Measurements from ENCODE around the gene NF2. TPM values are rescaled to one million over a fixed set of nuclear protein-coding genes. Genes with fewer than 3 reads are reported as not detected.
"Not testable (repeated sequence)": the region's sequence is repeated elsewhere in the genome, so short reads cannot be mapped to it uniquely, and the experiment has no call there.

NF2 gene
- total RNA-seq, 1 donor: 65.9 TPM

GRCh38 chr22:29581799-29582198, 21.6 kb upstream of the NF2 start:
- no peak for DNase-seq (ENCODE audit: low read depth)
- H3K4me3 ChIP-seq (ENCODE audit: low read depth, low read length): no peak overlapping the region
- TF ChIP-seq CTCF (IDR thresholded peaks at IDR 0.05; ENCODE audit: insufficient read depth, low read length): no peak

GRCh38 chr22:29584975-29585374, 18.5 kb upstream of the NF2 start:
- no peak overlapping the region for H3K4me3 ChIP-seq (ENCODE audit: low read depth, low read length)
- TF ChIP-seq CTCF (IDR thresholded peaks at IDR 0.05; ENCODE audit: insufficient read depth, low read length): no peak
- DNase-seq (ENCODE audit: low read depth): no peak

GRCh38 chr22:29586193-29586705, 17.2 kb upstream of the NF2 start:
- not testable (repeated sequence) for DNase-seq (ENCODE audit: low read depth); H3K4me3 ChIP-seq (ENCODE audit: low read depth, low read length)

- no peak overlapping the region for H3K4me3 ChIP-seq (ENCODE audit: low read depth, low read length)
- peak; percentile 91 for DNase-seq (ENCODE audit: low read depth)
- peak; percentile 1 for TF ChIP-seq CTCF (IDR thresholded peaks at IDR 0.05; ENCODE audit: insufficient read depth, low read length)
Observed at GRCh38 chr22:29587938-29588699, 15.3 kb upstream of the NF2 start.

- H3K4me3 ChIP-seq (ENCODE audit: low read depth, low read length): no peak overlapping the region
- DNase-seq (ENCODE audit: low read depth): no peak
- no peak for TF ChIP-seq CTCF (IDR thresholded peaks at IDR 0.05; ENCODE audit: insufficient read depth, low read length)
Observed at GRCh38 chr22:29593923-29594322, 9.5 kb upstream of the NF2 start.

- H3K4me3 ChIP-seq (ENCODE audit: low read depth, low read length); DNase-seq (ENCODE audit: low read depth): not testable (repeated sequence)
Observed at GRCh38 chr22:29594447-29594846, 9.0 kb upstream of the NF2 start.

GRCh38 chr22:29596408-29596807, 7.0 kb upstream of the NF2 start:
- no peak for DNase-seq (ENCODE audit: low read depth)
- no peak overlapping the region for H3K4me3 ChIP-seq (ENCODE audit: low read depth, low read length)
- TF ChIP-seq CTCF (IDR thresholded peaks at IDR 0.05; ENCODE audit: insufficient read depth, low read length): no peak

- not testable (repeated sequence) for DNase-seq (ENCODE audit: low read depth); H3K4me3 ChIP-seq (ENCODE audit: low read depth, low read length)
Observed at GRCh38 chr22:29597871-29598683, 5.4 kb upstream of the NF2 start.
